Measurements from ENCODE around the gene HEPN1. TPM values are rescaled to one million over a fixed set of nuclear protein-coding genes. Genes with fewer than 3 reads are reported as not detected.

HEPN1 gene
- total and polyA plus RNA-seq, 9 of the 15 experiments (the other 6 are each of a cell fraction or from before 2014, with no cell fraction given), result not detected

GRCh38 chr11:124875943-124876817 is 42.9 kb upstream of the HEPN1 start (continued):
- TF ChIP-seq FOXO4 (CRISPR knock-in tag; IDR thresholded peaks at IDR 0.05) (no peak), ZNF76 (CRISPR knock-in tag; IDR thresholded peaks at IDR 0.05; ENCODE audit: borderline replicate concordance) (no peak), PML (IDR thresholded peaks at IDR 0.05; ENCODE audit: low read length) (no peak), ZBTB33 (CRISPR knock-in tag; IDR thresholded peaks at IDR 0.05) (no peak), SREBF1 (IDR thresholded peaks at IDR 0.05; ENCODE audit: borderline replicate concordance, low read depth, low read length) (no peak), SLC30A9 (CRISPR knock-in tag; IDR thresholded peaks at IDR 0.05) (no peak), DDX20 (tag; IDR thresholded peaks at IDR 0.05; ENCODE audit: low read depth) (no peak), ETV5 (CRISPR knock-in tag; IDR thresholded peaks at IDR 0.05; ENCODE audit: low read depth) (peak; percentile 96), ZNF785 (CRISPR knock-in tag; IDR thresholded peaks at IDR 0.05) (no peak), ZNF23 (CRISPR knock-in tag; IDR thresholded peaks at IDR 0.05) (no peak), VEZF1 (CRISPR knock-in tag; IDR thresholded peaks at IDR 0.05) (peak; percentile 82), MTF1 (CRISPR knock-in tag; IDR thresholded peaks at IDR 0.05; ENCODE audit: borderline replicate concordance) (no peak), HNRNPK (IDR thresholded peaks at IDR 0.05; ENCODE audit: low read depth, low read length, poor library complexity, severe bottlenecking) (peak; percentile 44), GTF3C2 (IDR thresholded peaks at IDR 0.05; ENCODE audit: borderline replicate concordance, extremely low read depth, insufficient read length) (no peak), KLF6 (CRISPR knock-in tag; IDR thresholded peaks at IDR 0.05; ENCODE audit: borderline replicate concordance) (no peak), NELFE (IDR thresholded peaks at IDR 0.05; ENCODE audit: insufficient read depth, insufficient read length) (no peak), ZNF79 (CRISPR knock-in tag; IDR thresholded peaks at IDR 0.05; ENCODE audit: low read depth) (no peak), TARDBP (IDR thresholded peaks at IDR 0.05) (no peak), ZNF143 (CRISPR knock-in tag; IDR thresholded peaks at IDR 0.05) (no peak), FOXA3 (CRISPR knock-in tag; conservative IDR thresholded peaks at IDR 0.05 in 1 of 2, IDR thresholded peaks at IDR 0.05 in 1 of 2) (no peak)

Measured in K562 (cell line).